ENCODE data around the gene KLK7. TPM values are rescaled to one million over a fixed set of nuclear protein-coding genes. Genes with fewer than 3 reads are reported as not detected.
"Not testable (repeated sequence)": the region's sequence is repeated elsewhere in the genome, so short reads cannot be mapped to it uniquely, and the experiment has no call there.

KLK7 gene
- total RNA-seq, 1 experiment from 2014 or later = not detected

DNA sequence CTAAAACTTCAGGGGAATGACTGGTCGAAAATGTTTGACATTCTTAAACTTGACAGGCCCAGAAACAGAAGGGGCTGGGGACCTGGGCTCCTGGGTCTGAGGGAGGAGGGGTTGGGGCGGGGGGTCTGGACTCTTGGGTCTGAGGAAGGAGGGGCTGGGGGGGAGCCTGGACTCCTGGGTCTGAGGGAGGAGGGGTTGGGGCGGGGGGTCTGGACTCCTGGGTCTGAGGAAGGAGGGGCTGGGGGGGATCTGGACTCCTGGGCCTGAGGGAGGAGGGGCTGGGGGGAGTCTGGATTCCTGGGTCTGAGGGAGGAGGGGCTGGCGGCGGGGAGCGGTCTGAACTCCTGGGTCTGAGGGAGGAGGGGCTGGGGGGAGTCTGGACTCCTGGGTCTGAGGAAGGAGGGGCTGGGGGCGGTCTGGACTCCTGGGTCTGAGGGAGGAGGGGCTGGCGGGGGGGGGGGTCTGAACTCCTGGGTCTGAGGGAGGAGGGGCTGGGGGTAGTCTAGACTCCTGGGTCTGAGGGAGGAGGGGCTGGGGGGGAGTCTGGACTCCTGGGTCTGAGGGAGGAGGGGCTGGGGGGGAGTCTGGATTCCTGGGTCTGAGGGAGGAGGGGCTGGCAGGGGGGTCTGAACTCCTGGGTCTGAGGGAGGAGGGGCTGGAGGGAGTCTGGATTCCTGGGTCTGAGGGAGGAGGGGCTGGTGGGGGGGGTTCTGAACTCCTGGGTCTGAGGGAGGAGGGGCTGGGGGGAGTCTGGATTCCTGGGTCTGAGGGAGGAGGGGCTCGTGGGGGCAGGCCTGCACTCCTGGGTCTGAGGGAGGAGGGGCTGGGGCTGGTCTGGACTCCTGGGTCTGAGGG lies 8.8 kb downstream of the KLK7 start:
- H3K27me3 ChIP-seq (replicated peaks; ENCODE audit: insufficient read depth, low read depth, low read length, poor library complexity) = peaks cover 40% of the 10 kb centered on the region
- H3K36me3 ChIP-seq (ENCODE audit: insufficient read depth, low read length, poor library complexity, severe bottlenecking) = no peaks in the 10 kb centered on the region
- no peak overlapping the region for H3K27ac ChIP-seq (ENCODE audit: low read depth, low read length, poor library complexity, severe bottlenecking)
- no peaks in the 10 kb centered on the region for H3K9me3 ChIP-seq (ENCODE audit: low read depth, low read length, poor library complexity, severe bottlenecking)
- no TSS peak for BruUV-seq (replicated peaks)
- intact Hi-C loops (cut with micrococcal nuclease; ENCODE audit: unreplicated experiment) = no loop called here
- no peaks in the 10 kb centered on the region for H3K4me1 ChIP-seq (ENCODE audit: insufficient read depth, low read length, poor library complexity, severe bottlenecking)
- DNase-seq (ENCODE audit: low spot score) = no peak
- H3K4me3 ChIP-seq (ENCODE audit: low read depth, low read length, poor library complexity, severe bottlenecking) = no peak overlapping the region
- no peak for TF ChIP-seq EZH2 (IDR thresholded peaks at IDR 0.05; ENCODE audit: borderline replicate concordance, low read depth, low read length, poor library complexity, severe bottlenecking)
- TF ChIP-seq, protein P1, sequence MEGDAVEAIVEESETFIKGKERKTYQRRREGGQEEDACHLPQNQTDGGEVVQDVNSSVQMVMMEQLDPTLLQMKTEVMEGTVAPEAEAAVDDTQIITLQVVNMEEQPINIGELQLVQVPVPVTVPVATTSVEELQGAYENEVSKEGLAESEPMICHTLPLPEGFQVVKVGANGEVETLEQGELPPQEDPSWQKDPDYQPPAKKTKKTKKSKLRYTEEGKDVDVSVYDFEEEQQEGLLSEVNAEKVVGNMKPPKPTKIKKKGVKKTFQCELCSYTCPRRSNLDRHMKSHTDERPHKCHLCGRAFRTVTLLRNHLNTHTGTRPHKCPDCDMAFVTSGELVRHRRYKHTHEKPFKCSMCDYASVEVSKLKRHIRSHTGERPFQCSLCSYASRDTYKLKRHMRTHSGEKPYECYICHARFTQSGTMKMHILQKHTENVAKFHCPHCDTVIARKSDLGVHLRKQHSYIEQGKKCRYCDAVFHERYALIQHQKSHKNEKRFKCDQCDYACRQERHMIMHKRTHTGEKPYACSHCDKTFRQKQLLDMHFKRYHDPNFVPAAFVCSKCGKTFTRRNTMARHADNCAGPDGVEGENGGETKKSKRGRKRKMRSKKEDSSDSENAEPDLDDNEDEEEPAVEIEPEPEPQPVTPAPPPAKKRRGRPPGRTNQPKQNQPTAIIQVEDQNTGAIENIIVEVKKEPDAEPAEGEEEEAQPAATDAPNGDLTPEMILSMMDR (conservative IDR thresholded peaks at IDR 0.05; ENCODE audit: low read depth, low read length) = no peak
- ChIA-PET POLR2A (ENCODE audit: low non-redundant PET) (no interaction called here), CTCF (interaction anchor here (0.7 kb wide), 1 partner anchor 39 kb away, joined by 3 read pairs; no protein-coding TSS in a partner anchor)

DNA sequence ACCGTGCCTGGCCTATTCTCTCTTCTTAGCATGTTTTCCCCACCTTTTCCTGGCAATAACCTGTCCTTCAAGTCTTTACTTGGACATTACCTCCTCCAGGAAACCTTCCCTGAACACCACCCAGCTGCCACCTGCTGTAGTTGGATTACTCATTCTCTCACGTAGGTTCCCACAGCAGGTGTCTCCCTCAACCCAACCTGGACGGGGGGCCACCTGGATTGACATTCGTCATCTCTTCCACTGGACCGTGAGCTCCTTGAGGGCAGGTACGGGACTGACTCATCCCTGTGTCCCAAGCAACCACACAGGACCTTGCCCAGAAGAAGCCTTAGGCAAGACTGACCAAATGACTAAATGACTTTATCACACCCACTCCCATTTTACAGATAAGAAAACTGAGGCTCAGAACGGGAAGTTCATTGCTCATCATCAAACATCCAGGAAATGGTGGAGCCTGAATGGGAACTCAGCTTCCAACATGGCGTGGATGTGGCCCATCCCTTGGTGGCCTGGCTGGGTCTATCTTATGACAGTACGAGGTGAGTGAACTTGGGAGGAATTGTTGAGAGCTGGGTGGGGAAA lies 10.8 kb downstream of the KLK7 start:
- BruUV-seq (replicated peaks) = no TSS peak
- Histone ChIP-seq H3K4me1 (ENCODE audit: insufficient read depth, low read length, poor library complexity, severe bottlenecking) (no peaks in the 10 kb centered on the region), H3K4me3 (ENCODE audit: low read depth, low read length, poor library complexity, severe bottlenecking) (no peak overlapping the region), H3K27me3 (replicated peaks; ENCODE audit: insufficient read depth, low read depth, low read length, poor library complexity) (peaks cover 35% of the 10 kb centered on the region), H3K27ac (ENCODE audit: low read depth, low read length, poor library complexity, severe bottlenecking) (no peak overlapping the region), H3K9me3 (ENCODE audit: low read depth, low read length, poor library complexity, severe bottlenecking) (no peaks in the 10 kb centered on the region), H3K36me3 (ENCODE audit: insufficient read depth, low read length, poor library complexity, severe bottlenecking) (no peaks in the 10 kb centered on the region)
- DNase-seq (ENCODE audit: low spot score) = no peak
- intact Hi-C loops (cut with micrococcal nuclease; ENCODE audit: unreplicated experiment) = no loop called here
- TF ChIP-seq EZH2 (IDR thresholded peaks at IDR 0.05; ENCODE audit: borderline replicate concordance, low read depth, low read length, poor library complexity, severe bottlenecking) = no peak
- POLR2A ChIA-PET (ENCODE audit: low non-redundant PET) = interaction anchor here (0.6 kb wide), 1 partner anchor 47 kb away, joined by 5 read pairs; no protein-coding TSS in a partner anchor
- CTCF ChIA-PET = interaction anchor here (0.6 kb wide), 1 partner anchor 122 kb away, joined by 6 read pairs; no protein-coding TSS in a partner anchor

DNA sequence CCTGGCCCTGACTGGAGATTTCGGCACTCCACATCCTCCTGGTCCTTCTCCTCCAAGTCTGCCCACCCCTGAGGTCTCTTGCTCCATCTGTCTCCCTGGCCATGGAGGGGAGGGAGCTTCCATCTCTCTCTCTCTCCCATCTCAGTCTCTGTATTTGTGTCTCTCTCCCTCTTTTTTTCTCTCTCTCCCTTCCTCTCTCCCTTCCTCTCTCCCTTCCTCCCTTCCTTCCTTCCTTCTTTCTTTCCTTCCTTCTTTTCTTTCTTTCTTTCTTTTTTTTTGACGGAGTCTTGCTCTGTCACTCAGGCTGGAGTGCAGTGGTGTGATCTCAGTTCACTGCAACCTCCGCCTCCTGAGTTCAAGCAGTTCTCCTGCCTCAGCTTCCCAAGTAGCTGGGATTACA lies 13.9 kb downstream of the KLK7 start:
- peaks cover 34% of the 10 kb centered on the region for H3K27me3 ChIP-seq (replicated peaks; ENCODE audit: insufficient read depth, low read depth, low read length, poor library complexity)
- intact Hi-C loops (cut with micrococcal nuclease; ENCODE audit: unreplicated experiment); DNase-seq (ENCODE audit: low spot score); H3K27ac ChIP-seq (ENCODE audit: low read depth, low read length, poor library complexity, severe bottlenecking); CTCF ChIA-PET; H3K4me3 ChIP-seq (ENCODE audit: low read depth, low read length, poor library complexity, severe bottlenecking); BruUV-seq (replicated peaks); H3K4me1 ChIP-seq (ENCODE audit: insufficient read depth, low read length, poor library complexity, severe bottlenecking); H3K9me3 ChIP-seq (ENCODE audit: low read depth, low read length, poor library complexity, severe bottlenecking); H3K36me3 ChIP-seq (ENCODE audit: insufficient read depth, low read length, poor library complexity, severe bottlenecking); POLR2A ChIA-PET (ENCODE audit: low non-redundant PET): not testable (repeated sequence)

DNA sequence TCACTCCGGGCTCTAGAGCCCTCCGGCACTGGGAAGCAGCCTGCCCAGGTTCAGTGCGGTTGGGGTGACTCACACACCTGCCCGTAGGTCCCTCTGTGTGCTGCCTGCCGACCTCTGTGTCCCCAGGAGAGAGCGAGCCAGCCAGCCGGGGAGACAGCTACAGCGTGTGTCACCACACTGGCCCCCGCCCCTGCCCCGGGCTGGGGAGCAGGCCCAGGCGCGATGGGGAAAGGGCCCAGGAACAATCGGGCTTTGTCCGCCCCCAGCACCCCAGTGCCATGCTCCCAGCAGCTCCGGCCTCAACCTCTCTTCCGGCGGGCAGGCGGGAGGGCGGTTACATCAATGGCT lies 14.3 kb downstream of the KLK7 start, which contains the start of gene KLK6:
Gene KLK6 (minus strand): TSS at position 179 of the 348 bp plus-strand sequence. CDS start 1,487 bp downstream, outside the sequence.
- TF ChIP-seq EZH2 (IDR thresholded peaks at IDR 0.05; ENCODE audit: borderline replicate concordance, low read depth, low read length, poor library complexity, severe bottlenecking) = no peak
- TF ChIP-seq, protein P1 (conservative IDR thresholded peaks at IDR 0.05; ENCODE audit: low read depth, low read length) = no peak
- Histone ChIP-seq H3K27ac (ENCODE audit: low read depth, low read length, poor library complexity, severe bottlenecking) (no peak within 1 kb of the TSS), H3K27me3 (replicated peaks; ENCODE audit: insufficient read depth, low read depth, low read length, poor library complexity) (peaks cover 38% of the 10 kb centered on the region), H3K36me3 (ENCODE audit: insufficient read depth, low read length, poor library complexity, severe bottlenecking) (no peaks in the 10 kb centered on the region), H3K4me3 (ENCODE audit: low read depth, low read length, poor library complexity, severe bottlenecking) (no peak within 1 kb of the TSS), H3K9me3 (ENCODE audit: low read depth, low read length, poor library complexity, severe bottlenecking) (no peaks in the 10 kb centered on the region), H3K4me1 (ENCODE audit: insufficient read depth, low read length, poor library complexity, severe bottlenecking) (no peaks in the 10 kb centered on the region)
- DNase-seq (ENCODE audit: low spot score) = no peak
- CTCF ChIA-PET = no interaction called here
- intact Hi-C loops (cut with micrococcal nuclease; ENCODE audit: unreplicated experiment) = no loop called here
- POLR2A ChIA-PET (ENCODE audit: low non-redundant PET) = no interaction called here
- BruUV-seq (replicated peaks) = no TSS peak
